ENCODE results near the gene LOC128125822.

LOC128125822 gene

GRCh38 chr6:63565058-63565726 lies 7.1 kb upstream of the LOC128125822 start:
- ChIA-PET POLR2A (ENCODE audit: unreplicated experiment) (no interaction called here), CTCF (interaction anchor here (0.6 kb wide), 1 partner anchor 65 kb away, joined by 5 read pairs; no protein-coding TSS in a partner anchor)
- DNase-seq = no peak

DNA sequence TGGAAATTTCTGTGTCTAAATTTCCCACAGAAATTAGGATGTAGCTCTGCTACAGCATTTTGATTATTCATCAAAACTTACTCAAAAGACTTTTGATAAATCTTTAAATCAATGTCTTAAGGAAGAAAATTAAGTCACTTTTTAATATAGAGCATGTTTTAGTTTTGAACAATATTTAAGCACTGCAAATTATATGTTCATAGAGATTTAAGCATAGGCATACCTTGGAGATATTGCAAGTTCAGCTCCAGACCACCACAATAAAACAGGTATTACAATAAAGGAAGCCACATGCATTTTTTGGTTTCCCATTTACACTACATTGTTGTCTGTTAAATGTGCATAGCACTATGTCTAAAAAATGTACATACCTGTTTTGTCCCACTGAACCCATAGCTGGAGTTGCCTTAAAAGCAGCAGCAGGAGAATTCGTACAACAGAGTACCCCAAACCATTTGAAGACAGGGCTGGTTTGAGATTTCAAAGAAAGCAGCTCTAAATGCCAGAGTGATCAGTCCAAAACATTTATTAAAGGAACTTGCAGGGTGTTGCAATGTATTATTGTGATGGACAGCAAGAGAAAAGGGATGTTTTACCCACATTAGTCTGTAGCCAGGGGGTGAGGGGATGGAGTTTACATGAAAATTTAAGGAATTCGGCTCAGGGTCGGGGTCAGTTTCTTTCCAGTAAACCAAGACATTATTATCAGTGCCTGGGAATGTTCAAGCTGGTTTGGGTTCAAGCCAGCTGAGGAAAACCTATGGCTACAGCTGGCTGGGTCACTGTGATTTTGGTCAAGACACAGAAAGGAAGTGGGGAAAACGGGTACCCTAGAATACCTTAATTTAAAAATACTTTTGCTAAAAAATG lies 6.3 kb upstream of the LOC128125822 start:
- Histone ChIP-seq H3K4me2 (no peak overlapping the region), H3K36me3 (ENCODE audit: low read depth) (no peaks in the 10 kb centered on the region), H3K79me2 (ENCODE audit: low read depth) (no peaks in the 10 kb centered on the region), H3F3A (ENCODE audit: insufficient read depth, low read depth) (peaks cover 12% of the 10 kb centered on the region), H3K27me3 (ENCODE audit: insufficient read depth, low read depth) (no peaks in the 10 kb centered on the region), H4K20me1 (ENCODE audit: insufficient read depth) (no peaks in the 10 kb centered on the region), H3K4me3 (no peak overlapping the region), H3K9me3 (ENCODE audit: insufficient read depth, low read depth) (no peaks in the 10 kb centered on the region; the same call in 1 of the 2 replicates), H3K9me2 (ENCODE audit: insufficient read depth) (no peaks in the 10 kb centered on the region), H2AFZ (no peak overlapping the region), H3K4me1 (replicated peaks; ENCODE audit: insufficient read depth) (peaks cover 28% of the 10 kb centered on the region), H3K27ac (no peak overlapping the region)
- no peak for TF ChIP-seq CTCF (conservative IDR thresholded peaks at IDR 0.05)
- TF ChIP-seq EZH2 (IDR thresholded peaks at IDR 0.05; ENCODE audit: low read depth) = no peak
- intact Hi-C loops (cut with micrococcal nuclease; ENCODE audit: unreplicated experiment) = no loop called here
- CTCF ChIA-PET = no interaction called here
- BruUV-seq (replicated peaks) = no TSS peak
- DNase-seq = no peak
- POLR2A ChIA-PET (ENCODE audit: unreplicated experiment) = no interaction called here

More at GRCh38 chr6:63565058-63565726, 7.1 kb upstream of the LOC128125822 start:
- no TSS peak for BruUV-seq (replicated peaks)
- Histone ChIP-seq H3K4me3 (no peak overlapping the region), H3K27ac (no peak overlapping the region), H3K9me3 (ENCODE audit: insufficient read depth, low read depth) (no peaks in the 10 kb centered on the region; the same call in 1 of the 2 replicates), H3K4me2 (no peak overlapping the region), H3K9me2 (ENCODE audit: insufficient read depth) (no peaks in the 10 kb centered on the region), H3F3A (ENCODE audit: insufficient read depth, low read depth) (peaks cover 15% of the 10 kb centered on the region), H4K20me1 (ENCODE audit: insufficient read depth) (no peaks in the 10 kb centered on the region), H3K36me3 (ENCODE audit: low read depth) (no peaks in the 10 kb centered on the region), H2AFZ (no peak overlapping the region), H3K79me2 (ENCODE audit: low read depth) (no peaks in the 10 kb centered on the region), H3K27me3 (ENCODE audit: insufficient read depth, low read depth) (no peaks in the 10 kb centered on the region), H3K4me1 (replicated peaks; ENCODE audit: insufficient read depth) (peaks cover 27% of the 10 kb centered on the region)
- TF ChIP-seq CTCF (conservative IDR thresholded peaks at IDR 0.05) (no peak), EZH2 (IDR thresholded peaks at IDR 0.05; ENCODE audit: low read depth) (no peak)
- intact Hi-C loops (cut with micrococcal nuclease; ENCODE audit: unreplicated experiment) = no loop called here

DNA sequence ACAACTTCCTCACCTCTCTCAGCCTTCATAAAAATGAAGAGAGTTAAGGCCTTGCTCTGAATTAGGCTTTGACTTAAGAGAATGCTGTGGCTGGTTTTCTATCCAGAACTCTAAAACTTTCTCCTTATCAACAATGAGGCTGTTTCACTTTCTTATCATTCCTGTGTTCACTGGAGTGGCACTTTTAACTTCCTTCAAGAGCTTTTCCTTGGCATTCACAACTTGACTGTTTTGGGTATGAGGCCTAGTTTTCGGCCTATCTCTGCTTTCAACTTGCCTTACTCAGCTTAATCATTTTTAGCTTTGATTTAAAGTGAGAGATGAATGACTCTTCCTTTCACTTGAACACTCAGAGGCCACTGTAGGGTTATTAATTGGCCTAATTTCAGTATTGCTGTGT lies 4.3 kb upstream of the LOC128125822 start:
- no peak for DNase-seq
- H3K4me2 ChIP-seq = no peak overlapping the region
- BruUV-seq (replicated peaks) = no TSS peak
- ChIA-PET POLR2A (ENCODE audit: unreplicated experiment) (no interaction called here), CTCF (no interaction called here)
- H3K4me3 ChIP-seq = no peak overlapping the region
- H3K36me3 ChIP-seq (ENCODE audit: low read depth) = no peaks in the 10 kb centered on the region
- H3K4me1 ChIP-seq (replicated peaks; ENCODE audit: insufficient read depth) = peaks cover 26% of the 10 kb centered on the region
- no peaks in the 10 kb centered on the region for H4K20me1 ChIP-seq (ENCODE audit: insufficient read depth)
- H3K27me3 ChIP-seq (ENCODE audit: insufficient read depth, low read depth) = no peaks in the 10 kb centered on the region
- intact Hi-C loops (cut with micrococcal nuclease; ENCODE audit: unreplicated experiment) = no loop called here
- peaks cover 6% of the 10 kb centered on the region for H3K79me2 ChIP-seq (ENCODE audit: low read depth)
- H3K9me3 ChIP-seq (ENCODE audit: insufficient read depth, low read depth) = no peaks in the 10 kb centered on the region; the same call in 1 of the 2 replicates
- peaks cover 15% of the 10 kb centered on the region; the same call in 1 of the 2 replicates for H3F3A ChIP-seq (ENCODE audit: insufficient read depth, low read depth)
- no peak for TF ChIP-seq EZH2 (IDR thresholded peaks at IDR 0.05; ENCODE audit: low read depth)
- no peak for TF ChIP-seq CTCF (conservative IDR thresholded peaks at IDR 0.05)
- H2AFZ ChIP-seq = no peak overlapping the region
- H3K9me2 ChIP-seq (ENCODE audit: insufficient read depth) = no peaks in the 10 kb centered on the region
- no peak overlapping the region for H3K27ac ChIP-seq
